OCI-LY3 (cell line): Measurements from ENCODE around the gene RNASE12.

ENCODE experiments used
- CTCF ChIP-seq: fragments of 200-600, 300-600 bp; sonication (generic); IDR thresholded peaks from 2 replicates; pipeline ENCODE4 v1.5.1; 2014; ENCODE audit warnings: antibody characterized with exemption, low read length, low read depth
- EZH2phosphoT487 ChIP-seq: fragments of 200-600 bp; shearing (Covaris generic); IDR thresholded peaks from 2 replicates; pipeline ENCODE4 v1.6.1; 2018; ENCODE audit warnings: antibody characterized with exemption, mixed run types, low read depth

GRCh38 chr14:20559461-20559904 is 31.7 kb downstream of the RNASE12 start:
- TF ChIP-seq CTCF = no peak
- TF ChIP-seq EZH2phosphoT487 = no peak
